HG02938 (cell line): Measurements from ENCODE around the gene SNTG2.
"Not testable (repeated sequence)": the region's sequence is repeated elsewhere in the genome, so short reads cannot be mapped to it uniquely, and the experiment has no call there.

Experiments
- ATAC-seq: cut with Tn5 transposase; IDR thresholded peaks from one replicate; pipeline ENCODE4 v1.9.1; 2021; ENCODE audit warnings: mild to moderate bottlenecking, moderate library complexity; ENCODE audit not compliant: unreplicated experiment

The SNTG2 gene

DNA sequence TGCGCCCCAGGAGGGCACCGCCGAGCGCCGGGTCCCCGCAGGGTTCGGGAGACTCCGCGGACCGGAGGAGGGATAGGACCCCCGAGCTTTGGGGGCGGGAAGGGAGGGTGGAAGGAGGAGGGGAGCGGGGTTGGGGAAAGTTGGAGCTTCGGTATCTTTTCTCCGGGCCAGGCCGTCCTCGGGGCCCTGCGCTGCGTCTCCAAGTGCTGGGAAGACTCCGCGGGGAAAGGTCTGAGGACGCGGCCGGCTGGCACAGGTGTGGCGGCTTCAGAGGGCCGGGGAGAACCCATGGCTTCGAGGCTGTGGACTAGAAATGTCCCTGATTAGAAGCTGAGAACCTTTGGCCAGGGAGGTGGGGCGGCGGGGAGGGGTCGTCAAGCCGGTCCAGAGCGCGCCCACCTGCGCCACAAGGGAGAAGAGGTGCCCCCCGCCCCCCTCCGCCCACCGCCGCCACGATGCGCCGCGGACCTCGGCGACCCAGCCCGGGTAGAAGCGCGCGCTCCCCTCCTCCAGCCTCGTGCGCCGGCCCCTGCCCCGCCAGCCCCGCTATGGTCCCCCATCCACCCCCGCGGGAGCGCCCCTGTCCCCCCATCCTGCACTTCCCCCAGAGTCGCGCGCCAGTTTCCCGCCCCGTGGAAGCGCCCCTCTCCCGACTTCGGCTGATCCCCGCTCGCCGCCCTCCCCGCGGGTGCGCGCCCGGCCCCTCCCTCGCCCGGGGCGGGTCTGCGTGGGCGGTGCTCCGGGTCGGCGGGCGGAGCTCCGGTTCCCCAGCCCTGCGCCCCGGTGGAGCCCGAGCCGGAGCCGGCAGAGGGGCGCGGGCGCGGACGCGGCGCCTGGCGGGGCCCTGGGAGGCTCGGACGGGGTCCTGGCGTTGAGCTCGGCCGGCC lies at the start of gene SNTG2:
Gene SNTG2, plus strand, starts transcription at position 770 of the 887 bp plus-strand sequence. CDS start 148 bp downstream, outside the sequence.
- ATAC-seq: no peak

DNA sequence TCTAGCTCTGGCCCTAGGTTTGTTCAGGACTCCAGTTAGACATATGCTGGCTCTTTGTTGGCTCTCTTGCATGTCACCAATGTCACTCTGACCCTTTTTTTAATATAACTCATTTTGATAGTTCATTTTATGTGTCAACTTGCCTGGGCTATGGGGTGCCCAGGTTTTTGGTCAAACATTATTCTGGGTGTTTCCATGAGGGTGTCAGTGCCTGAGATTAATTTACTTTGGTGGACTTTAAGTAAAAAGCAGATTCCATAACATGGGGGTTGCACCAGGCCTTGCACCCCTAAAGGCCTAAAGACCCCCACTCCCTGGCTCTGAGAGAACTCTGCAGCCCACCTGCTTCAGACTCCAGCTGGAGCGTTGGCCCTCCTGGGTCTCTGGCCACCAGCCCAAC lies 48.1 kb upstream of the SNTG2 start:
- no peak for ATAC-seq

DNA sequence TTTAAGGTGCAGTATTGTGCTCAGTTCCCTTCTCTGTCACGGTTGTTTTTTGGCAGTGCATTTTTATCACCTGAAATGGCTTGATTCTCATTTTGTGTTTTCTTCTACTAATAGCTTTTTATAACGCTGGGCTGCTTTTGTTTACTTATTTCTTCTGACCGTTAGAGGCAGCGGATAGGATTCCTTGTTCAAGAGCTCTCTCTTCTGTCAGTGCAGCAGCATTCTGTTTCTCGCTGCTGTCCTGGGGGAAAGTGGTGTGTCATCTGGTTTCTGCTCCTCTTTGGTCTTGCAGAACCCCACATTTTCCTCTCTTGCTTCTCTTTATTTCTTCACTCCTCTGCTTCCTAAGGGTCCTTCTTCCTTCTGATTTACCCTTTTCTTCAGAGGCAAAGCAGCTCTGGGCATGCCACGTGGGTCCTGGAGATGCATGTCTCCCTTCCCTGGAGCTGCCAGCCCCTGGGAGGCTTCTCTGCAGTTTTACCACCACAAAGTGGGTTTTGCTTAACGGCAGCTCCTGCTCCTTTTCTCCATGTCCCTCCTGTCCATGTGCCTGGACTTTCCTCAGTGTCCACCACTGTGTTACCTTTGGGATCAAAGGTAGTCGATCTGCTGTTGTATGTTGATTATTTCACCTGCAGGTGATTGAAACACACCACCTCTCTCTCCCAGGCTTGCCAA lies 47.3 kb upstream of the SNTG2 start:
- no peak for ATAC-seq

DNA sequence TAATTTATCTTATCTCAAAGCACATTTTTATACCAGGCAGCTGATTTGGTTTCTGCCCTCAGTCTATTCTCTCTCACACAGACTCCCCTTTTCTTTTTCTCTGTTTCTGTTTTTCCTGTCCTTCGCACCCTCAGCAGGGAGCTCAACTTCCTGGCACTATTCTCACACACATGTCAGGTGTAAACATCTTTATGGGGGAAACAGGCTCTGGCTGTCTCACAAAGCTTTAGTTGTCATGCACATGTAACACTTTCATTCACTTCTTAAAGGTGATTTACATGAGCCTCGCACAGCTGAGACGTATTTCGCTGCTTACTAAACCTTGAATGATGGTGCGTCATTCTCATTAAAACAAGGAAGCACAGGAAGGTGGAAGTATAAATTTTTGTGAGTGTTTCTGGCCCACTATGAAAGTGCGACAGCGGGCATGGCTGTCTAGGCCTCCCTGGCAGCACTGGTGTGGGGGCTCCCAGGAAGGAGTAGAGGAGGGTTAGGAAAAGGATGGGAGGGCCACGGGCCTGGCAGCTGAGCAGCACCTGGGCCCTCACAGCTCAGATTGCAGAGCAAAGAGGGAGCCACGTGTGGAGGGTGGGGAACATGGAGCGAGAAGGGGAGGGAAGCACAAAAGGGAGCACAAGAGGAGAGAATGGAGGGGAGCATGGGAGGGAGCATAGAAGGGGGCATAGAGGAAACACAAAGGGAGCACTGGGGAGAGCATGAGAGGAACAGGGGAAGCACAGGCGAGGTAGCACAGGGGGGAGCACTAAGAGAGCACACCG lies 46.2 kb upstream of the SNTG2 start:
- ATAC-seq: no peak

DNA sequence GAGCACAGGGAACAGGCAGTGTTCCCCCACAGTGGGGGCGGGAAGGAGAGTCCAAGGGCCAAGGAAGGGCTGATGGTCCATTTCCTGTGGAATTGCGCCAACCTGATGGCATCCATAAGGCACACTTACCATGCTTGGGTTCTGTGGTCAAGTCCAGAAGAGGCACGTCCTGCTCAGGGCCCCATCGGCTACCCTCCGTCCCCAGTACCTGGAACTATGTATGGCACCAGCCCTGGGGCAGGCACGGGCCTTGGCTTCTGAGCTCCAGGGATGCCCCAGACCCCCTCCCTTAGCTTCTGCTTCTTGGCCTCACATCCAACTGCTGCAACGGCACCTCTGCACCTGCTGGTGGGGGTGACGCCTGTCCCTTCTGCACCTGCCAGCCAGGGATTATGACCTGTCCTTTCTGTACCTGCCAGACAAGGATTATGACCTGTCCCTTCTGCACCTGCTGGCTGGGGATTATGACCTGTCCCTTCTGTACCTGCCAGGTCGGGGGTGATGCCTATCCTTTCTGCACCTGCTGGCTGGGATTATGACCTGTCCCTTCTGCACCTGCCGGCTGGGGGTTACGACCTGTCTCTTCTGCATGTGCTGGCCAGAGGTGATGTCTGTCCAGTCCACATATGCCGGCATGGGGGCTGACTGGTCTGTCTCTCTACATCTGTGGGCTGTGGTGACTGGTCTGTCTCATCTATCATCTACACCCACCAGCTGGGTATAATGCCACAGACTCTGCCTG lies 45.4 kb upstream of the SNTG2 start:
- no peak for ATAC-seq

DNA sequence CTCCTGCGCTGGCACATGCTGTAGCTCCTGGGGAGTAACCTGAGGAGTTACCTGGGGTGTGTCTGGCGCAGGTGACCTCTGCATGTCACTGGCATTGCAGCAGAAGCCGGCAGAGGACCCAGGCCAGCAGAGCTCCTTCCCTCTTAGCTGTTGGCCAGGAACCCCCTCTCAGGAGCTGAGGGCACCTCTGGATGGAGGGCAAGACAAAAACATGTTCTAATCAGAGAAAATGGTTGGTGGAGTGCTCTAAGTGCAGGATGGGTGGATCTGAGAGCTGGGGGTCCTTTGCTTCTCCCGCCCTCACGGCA lies 44.9 kb upstream of the SNTG2 start:
- no peak for ATAC-seq

DNA sequence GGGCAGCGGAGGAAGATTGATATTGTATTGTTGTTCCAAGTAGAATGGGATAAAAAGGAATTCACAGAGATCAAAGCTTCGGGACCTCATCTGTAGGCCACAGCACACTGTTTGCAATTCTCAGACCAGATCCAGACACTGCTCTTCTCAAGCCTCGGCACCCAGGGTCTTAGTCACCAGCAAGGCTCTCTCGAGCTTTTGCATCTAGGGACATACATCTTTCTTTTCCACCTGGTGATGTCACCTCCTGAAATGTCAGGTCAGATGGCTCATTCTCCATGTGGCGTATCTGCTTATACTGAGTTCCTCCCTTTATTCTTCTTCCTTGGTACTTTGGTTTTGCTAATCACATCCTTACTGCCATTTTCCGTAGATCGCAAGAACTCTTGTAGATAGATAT lies 42.9 kb upstream of the SNTG2 start:
- ATAC-seq: no peak

DNA sequence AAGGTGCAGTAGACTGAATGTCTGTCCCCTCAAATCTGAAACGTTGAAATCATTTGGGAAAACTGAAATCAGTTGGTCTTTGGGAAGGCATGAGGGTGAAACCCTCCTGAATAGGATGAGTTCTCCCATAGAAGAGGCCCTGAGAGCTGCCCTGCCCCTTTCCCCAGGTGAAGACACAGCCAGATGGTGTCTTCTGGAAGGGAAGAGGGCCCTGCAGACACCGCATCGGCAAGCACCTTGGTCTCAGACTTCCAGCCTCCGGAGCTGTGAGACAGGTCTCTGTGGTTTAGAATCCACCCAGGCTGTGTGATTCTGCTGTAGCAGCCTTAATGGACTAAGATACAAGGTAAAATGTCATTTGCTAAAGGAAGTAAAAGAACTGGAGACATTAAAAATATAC lies 42.1 kb upstream of the SNTG2 start:
- ATAC-seq: no peak

DNA sequence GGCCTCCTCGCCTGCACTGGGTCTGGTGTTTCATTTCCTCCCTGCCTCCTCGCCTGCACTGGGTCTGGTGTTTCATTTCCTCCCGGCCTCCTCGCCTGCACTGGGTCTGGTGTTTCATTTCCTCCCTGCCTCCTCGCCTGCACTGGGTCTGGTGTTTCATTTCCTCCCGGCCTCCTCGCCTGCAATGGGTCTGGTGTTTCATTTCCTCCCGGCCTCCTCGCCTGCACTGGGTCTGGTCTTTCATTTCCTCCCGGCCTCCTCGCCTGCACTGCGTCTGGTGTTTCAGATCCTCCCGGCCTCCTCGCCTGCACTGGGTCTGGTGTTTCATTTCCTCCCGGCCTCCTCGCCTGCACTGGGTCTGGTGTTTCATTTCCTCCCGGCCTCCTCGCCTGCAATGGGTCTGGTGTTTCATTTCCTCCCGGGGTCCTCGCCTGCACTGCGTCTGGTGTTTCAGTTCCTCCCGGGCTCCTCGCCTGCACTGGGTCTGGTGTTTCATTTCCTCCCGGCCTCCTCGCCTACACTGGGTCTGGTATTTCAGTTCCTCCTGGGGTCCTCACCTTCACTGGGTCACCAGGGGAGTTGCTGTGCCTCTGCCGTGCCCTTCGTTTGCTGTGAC lies 40.8 kb upstream of the SNTG2 start:
- ATAC-seq: not testable (repeated sequence)

DNA sequence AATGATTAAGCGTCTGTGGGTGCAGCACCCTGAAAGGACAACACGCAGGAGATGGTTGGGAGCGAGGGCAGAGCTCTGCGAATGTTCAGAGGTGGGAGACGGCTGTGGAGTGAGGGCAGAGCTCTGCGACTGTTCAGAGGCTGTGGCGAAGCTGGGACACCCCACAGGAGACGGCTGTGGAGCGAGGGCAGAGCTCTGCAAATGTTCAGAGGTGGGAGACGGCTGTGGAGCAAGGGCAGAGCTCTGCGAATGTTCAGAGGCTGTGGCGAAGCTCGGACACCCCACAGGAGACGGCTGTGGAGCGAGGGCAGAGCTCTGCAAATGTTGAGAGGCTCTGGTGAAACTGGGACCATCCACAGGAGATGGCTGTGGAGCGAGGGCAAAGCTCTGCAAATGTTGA lies 40.0 kb upstream of the SNTG2 start:
- ATAC-seq: no peak

DNA sequence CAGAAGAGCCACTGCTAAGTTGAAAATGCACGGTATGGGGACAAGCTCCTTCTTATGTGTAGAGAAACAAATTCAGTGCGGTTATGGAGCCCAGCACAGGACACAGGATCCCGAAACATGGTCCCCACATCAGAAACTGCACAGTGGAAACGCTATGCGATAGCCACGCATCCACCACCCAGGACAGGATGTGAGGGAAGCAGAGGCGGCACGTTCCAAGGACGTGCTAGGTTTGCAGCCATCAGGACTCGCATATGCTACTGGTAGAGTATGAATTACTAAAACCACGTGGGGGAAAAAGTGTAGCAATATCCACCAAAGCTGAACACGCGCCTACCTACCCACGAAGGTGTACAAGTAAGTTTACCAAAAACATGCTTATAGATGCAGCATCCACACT lies 34.7 kb upstream of the SNTG2 start:
- no peak for ATAC-seq

DNA sequence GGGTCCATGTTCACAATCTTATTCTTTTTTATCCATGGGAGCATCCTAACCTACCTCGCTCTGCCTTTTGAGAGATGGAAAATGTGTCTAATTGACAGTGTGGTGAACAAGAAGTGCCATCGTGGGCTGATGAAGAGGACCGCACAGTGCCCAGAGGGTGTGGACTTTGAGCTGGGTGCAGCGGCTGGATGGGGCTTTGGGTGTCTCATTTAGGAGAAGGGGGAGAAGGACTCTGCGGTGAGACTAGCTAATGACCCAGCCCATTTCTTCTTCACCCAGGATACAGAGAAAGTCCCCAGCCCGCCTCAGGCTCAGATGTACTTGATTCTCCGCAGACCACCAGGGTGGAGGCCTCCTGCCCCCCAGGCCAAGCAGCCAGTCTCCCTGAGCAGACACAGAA lies 33.7 kb upstream of the SNTG2 start:
- no peak for ATAC-seq

DNA sequence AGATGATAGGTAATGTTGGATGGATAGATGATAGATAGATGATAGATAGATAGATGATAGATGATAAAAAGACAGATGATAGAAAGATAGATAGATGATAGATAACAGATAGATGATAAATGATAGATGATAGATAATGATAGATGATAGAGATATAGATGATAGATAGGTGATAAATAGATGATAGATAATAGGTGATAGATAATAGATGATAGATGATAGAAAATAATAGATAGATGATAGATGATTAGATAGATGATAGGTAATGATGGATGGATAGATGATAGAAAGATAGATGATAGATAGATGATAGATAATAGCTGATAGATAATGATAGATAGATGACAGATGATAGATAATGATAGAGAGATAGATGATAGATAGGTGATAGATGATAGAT lies 31.0 kb upstream of the SNTG2 start:
- ATAC-seq: no peak

DNA sequence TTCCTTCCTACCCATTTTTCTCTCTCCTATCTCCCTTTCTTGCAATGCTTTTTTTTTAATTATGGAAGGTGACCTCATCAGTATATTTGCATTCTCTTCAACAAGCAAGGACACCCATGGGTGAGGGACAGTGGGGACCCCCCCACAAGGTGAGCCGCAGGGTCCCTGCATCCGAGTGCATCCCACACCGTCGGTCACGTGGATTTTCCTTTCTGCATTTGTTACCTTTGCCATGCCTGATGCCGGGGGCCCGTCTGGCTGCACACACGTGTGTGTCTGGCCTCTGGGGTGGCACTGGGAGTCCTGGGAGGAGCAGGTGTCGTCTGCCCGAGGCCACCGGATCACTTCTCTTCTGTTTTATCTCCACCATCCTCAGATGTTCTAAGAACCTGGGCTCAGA lies 30.1 kb upstream of the SNTG2 start:
- ATAC-seq: no peak

DNA sequence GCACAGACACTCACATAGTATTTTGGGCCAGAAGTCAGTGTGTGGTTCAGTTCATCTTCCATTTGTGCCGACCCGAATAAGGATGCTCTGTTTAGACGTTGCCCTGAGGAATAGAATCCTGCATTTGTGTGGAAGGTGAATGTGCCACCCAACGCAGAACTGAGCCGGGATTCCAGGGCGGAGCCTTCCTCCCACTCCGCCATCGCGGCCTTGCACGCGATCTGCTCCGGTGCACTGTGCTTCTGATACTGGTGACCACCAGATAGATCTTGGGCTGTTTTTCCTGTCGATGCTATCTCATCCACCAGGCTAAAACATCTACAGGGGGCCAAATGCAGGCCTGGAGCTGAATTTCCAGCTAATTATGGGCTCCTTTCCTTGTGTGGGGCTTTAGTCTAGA lies 29.6 kb upstream of the SNTG2 start:
- no peak for ATAC-seq

DNA sequence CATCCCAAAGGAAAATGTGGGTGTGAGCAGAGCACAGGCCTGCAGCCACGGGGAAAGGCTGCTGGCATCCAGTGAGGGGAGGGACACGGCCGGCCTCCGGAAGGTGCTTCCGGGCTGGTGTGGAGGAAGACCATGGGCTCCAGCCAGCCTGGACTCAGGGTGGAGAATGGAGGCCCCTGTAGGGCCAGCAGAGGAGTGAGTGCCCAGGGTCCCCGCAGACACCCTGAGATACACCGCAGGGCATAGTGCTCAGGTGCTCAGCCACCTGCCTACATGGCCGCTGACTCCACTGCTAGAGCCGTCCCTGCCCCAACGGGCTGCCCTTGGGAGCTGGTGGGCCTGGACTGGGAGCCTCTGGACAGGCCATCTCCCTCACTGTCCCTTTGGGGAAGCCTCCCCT lies 28.5 kb upstream of the SNTG2 start:
- no peak for ATAC-seq

DNA sequence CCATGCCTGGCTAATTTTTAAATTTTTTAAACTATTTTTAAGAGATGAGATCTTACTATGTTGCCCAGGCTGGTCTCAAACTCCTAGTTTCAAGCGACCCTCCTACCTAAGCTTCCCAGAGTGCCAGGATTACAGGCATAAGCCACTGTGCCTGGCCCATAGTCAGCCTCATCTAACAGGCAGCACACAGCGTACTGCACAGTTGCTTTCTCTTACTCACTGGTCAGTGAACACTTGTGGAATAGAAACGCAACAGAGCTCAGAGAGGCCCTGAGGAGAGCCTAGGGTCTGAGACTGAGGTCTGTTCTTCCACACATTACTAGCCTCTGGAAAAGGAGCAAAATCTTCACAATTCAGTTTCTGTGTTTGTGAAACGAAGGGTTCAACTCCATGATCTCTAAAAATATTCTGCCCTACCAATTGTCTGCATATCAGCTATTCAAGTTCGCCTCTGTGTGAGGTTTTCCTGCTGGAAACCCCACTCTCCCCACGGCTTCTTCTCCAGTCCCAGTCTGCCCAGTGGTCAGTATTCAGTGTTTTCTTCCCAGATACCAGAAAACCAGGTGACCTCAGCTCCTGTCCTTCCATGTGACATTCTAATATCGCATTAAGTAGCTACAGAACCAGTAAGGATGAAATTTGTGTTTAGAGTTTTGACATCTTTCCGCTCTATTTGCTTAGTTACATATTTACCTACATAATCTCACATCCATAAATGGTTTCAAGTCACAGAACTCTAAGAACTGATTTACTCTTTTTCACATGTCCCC lies 26.6 kb upstream of the SNTG2 start:
- ATAC-seq: no peak

DNA sequence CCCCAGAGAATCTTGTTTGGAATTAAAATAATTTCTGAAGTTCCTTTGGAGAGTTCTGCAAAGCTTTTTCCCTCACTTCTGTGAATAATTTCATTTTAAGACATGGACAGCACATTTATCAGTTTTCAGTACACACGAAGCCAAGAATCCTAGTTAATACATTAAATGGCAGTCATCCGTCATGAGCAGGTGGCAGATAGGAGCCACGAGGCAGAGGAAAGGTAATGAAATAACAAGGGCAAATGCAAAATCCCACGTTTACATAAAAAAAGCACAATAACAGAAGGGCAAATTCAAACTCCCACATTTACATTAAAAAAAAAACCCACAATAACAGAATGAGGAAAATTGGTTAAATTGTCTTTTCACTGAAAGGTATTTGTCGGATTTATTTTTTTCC lies 25.9 kb upstream of the SNTG2 start:
- ATAC-seq: no peak

DNA sequence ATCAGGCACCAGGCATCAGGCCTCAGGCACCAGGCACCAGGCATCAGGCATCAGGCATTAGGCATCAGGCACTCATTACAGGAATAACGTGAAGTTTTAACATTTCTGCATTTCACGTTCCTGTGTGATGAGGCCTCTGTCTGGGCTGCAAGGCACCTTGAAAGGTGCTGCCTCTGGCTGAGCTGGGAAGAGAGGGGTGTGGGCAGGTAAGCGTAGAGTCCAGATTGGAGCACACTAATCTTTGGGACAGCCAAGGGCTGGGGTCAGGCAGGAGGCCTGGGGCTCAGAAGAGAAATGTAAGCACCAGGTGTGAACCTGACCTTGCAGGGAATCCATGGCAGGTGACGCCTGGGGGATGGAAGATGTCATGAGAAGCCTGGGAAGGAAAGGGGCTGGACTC lies 25.3 kb upstream of the SNTG2 start:
- no peak for ATAC-seq

DNA sequence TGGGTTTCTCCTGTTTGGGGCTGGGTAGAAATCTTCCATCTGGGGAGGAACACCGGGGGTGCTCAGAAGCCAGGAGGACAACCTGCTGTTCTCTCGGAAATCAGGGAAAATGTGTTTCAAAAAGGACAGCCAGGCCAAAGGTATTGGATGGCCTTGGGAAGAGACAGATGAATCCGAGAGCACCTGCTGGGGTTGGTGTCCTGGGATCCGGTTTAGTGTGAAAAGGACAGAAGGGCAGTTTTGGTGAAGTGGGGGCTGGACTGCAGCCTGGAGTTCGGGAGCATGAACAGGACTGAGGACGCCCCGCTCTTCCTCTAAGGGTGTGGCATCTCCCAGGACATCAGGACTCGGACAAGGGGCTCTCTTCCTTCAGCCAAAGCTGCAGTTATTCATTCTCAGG lies 24.9 kb upstream of the SNTG2 start:
- no peak for ATAC-seq
